ENCODE results near the gene PAQR5. TPM values are rescaled to one million over a fixed set of nuclear protein-coding genes. Genes with fewer than 3 reads are reported as not detected.

Gene PAQR5
- total RNA-seq, 1 experiment from 2014 or later: 34.0 TPM

DNA sequence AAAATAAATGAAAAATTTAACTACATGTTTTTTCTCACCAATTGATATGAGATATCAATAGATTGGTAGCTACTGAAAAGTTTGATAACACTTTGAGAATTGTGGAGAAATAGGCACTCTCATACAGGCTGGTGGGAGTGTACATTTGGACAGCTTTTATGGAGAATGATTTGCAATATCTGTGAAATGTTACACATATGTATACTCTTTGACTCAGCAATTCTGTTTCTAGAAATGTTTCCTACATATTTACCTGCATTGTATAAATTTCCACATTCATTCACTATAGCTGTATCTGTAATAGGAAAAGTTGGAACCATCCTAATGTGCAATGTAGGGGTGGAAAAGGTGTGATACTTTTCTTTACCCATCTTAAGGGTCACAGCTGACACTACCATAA, 113.6 kb downstream of the PAQR5 start:
- no peaks in the 10 kb centered on the region for H3K27me3 ChIP-seq (ENCODE audit: insufficient read depth, low read length)
- no peak overlapping the region for H2AFZ ChIP-seq (ENCODE audit: low read depth, low read length, poor library complexity, severe bottlenecking)
- DNase-seq (ENCODE audit: low read depth, low spot score): no peak
- no peak overlapping the region for H3K27ac ChIP-seq (ENCODE audit: low read depth, low read length)
- H3K9me2 ChIP-seq (ENCODE audit: insufficient read depth): no peaks in the 10 kb centered on the region
- ChIA-PET RAD21 (ENCODE audit: low non-redundant PET in 1 of 2, low total read pairs in 2 of 2, uncharacterized antibody in 2 of 2, unreplicated experiment in 2 of 2) (no interaction called here), POLR2A (no interaction called here), CTCF (interaction anchor here (1.2 kb wide), 1 partner anchor 353 kb away, joined by 4 read pairs; no protein-coding TSS in a partner anchor)
- peaks cover 35% of the 10 kb centered on the region for H3K79me2 ChIP-seq (ENCODE audit: insufficient read depth, low read length)
- H3K4me3 ChIP-seq (replicated peaks in 1 of 2; ENCODE audit: low read depth in 1 of 2, low read length in 2 of 2): no peak overlapping the region
- intact Hi-C loops (cut with micrococcal nuclease): no loop called here
- no peak for TF ChIP-seq POLR2A (IDR thresholded peaks at IDR 0.05; ENCODE audit: borderline replicate concordance, extremely low read depth, insufficient read depth, insufficient read length)
- TF ChIP-seq YY1 (IDR thresholded peaks at IDR 0.05; ENCODE audit: extremely low read depth, insufficient replicate concordance, low read depth, low read length): no peak
- TF ChIP-seq CTCF (IDR thresholded peaks at IDR 0.05 in 2 of 3, conservative IDR thresholded peaks at IDR 0.05 in 1 of 3; ENCODE audit: borderline replicate concordance in 1 of 3, insufficient read depth in 1 of 3, low read depth in 2 of 3, low read length in 2 of 3): no peak
- TF ChIP-seq CBX3 (IDR thresholded peaks at IDR 0.05; ENCODE audit: low read depth): no peak
- TF ChIP-seq FOSL1 (IDR thresholded peaks at IDR 0.05; ENCODE audit: low read depth): no peak
- TF ChIP-seq ELF1 (IDR thresholded peaks at IDR 0.05; ENCODE audit: borderline replicate concordance, low read depth): no peak
- TF ChIP-seq ATF3 (IDR thresholded peaks at IDR 0.05): no peak
- no peak for TF ChIP-seq RAD21 (IDR thresholded peaks at IDR 0.05; ENCODE audit: low read depth)
- TF ChIP-seq SP1 (IDR thresholded peaks at IDR 0.05; ENCODE audit: low read depth): no peak
- TF ChIP-seq ZNF274 (IDR thresholded peaks at IDR 0.05; ENCODE audit: low read depth, low read length): no peak
- TF ChIP-seq, protein P1, sequence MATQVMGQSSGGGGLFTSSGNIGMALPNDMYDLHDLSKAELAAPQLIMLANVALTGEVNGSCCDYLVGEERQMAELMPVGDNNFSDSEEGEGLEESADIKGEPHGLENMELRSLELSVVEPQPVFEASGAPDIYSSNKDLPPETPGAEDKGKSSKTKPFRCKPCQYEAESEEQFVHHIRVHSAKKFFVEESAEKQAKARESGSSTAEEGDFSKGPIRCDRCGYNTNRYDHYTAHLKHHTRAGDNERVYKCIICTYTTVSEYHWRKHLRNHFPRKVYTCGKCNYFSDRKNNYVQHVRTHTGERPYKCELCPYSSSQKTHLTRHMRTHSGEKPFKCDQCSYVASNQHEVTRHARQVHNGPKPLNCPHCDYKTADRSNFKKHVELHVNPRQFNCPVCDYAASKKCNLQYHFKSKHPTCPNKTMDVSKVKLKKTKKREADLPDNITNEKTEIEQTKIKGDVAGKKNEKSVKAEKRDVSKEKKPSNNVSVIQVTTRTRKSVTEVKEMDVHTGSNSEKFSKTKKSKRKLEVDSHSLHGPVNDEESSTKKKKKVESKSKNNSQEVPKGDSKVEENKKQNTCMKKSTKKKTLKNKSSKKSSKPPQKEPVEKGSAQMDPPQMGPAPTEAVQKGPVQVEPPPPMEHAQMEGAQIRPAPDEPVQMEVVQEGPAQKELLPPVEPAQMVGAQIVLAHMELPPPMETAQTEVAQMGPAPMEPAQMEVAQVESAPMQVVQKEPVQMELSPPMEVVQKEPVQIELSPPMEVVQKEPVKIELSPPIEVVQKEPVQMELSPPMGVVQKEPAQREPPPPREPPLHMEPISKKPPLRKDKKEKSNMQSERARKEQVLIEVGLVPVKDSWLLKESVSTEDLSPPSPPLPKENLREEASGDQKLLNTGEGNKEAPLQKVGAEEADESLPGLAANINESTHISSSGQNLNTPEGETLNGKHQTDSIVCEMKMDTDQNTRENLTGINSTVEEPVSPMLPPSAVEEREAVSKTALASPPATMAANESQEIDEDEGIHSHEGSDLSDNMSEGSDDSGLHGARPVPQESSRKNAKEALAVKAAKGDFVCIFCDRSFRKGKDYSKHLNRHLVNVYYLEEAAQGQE (IDR thresholded peaks at IDR 0.05; ENCODE audit: low read depth): no peak
- TF ChIP-seq POLR2AphosphoS5 (IDR thresholded peaks at IDR 0.05; ENCODE audit: low read depth, low read length): no peak
- no peak for TF ChIP-seq SRF (IDR thresholded peaks at IDR 0.05; ENCODE audit: low read depth)
- no peak for TF ChIP-seq EZH2 (IDR thresholded peaks at IDR 0.05)
- TF ChIP-seq JUND (IDR thresholded peaks at IDR 0.05): no peak
- peaks cover 0 to 3% of the 10 kb centered on the region in 2 experiments; a peak in 3 of 4 replicates for H3K36me3 ChIP-seq (ENCODE audit: control insufficient read depth in 1 of 2, insufficient read depth in 2 of 2, low read length in 2 of 2)
- H3K4me1 ChIP-seq (ENCODE audit: control insufficient read depth in 1 of 2, insufficient read depth in 2 of 2, low read length in 2 of 2): peaks cover 0 to 26% of the 10 kb centered on the region in 2 experiments; a peak in 3 of 4 replicates
- no peak overlapping the region for H3K9ac ChIP-seq (ENCODE audit: low read length)
- no peaks in the 10 kb centered on the region; the same call in 1 of the 2 replicates for H4K20me1 ChIP-seq (ENCODE audit: insufficient read depth)
- no peak for ATAC-seq
- BruUV-seq (replicated peaks): no TSS peak
- H3K4me2 ChIP-seq (ENCODE audit: low read length): no peak overlapping the region
- no peaks in the 10 kb centered on the region for H3K9me3 ChIP-seq (ENCODE audit: control insufficient read depth in 1 of 2, insufficient read depth in 1 of 2, low read depth in 1 of 2, low read length in 2 of 2)

Measured in HCT116 (cell line).